ENCODE measurements around the gene FGFR3. TPM values are rescaled to one million over a fixed set of nuclear protein-coding genes. Genes with fewer than 3 reads are reported as not detected.

Gene FGFR3
- total RNA-seq, 4 donors from 2014 or later, result 1.3 to 3.5 (median 2.6) TPM

GRCh38 chr4:1751155-1751918 lies 41.8 kb upstream of the FGFR3 start:
- no peak for TF ChIP-seq CTCF (IDR thresholded peaks at IDR 0.05)
- no peak for DNase-seq (ENCODE audit: low spot score)
- ATAC-seq (ENCODE audit: low FRiP score), result no peak

- ATAC-seq (ENCODE audit: low FRiP score), result no peak
- no peak for DNase-seq (ENCODE audit: low spot score)
- TF ChIP-seq CTCF (IDR thresholded peaks at IDR 0.05), result no peak
Observed at GRCh38 chr4:1751919-1752283, 41.2 kb upstream of the FGFR3 start.

GRCh38 chr4:1752284-1753041 lies 40.6 kb upstream of the FGFR3 start:
- no peak for TF ChIP-seq CTCF (IDR thresholded peaks at IDR 0.05)
- DNase-seq (ENCODE audit: low spot score) (no peak), ATAC-seq (ENCODE audit: low FRiP score) (peak; percentile 54)

- no peak for ATAC-seq (ENCODE audit: low FRiP score)
- no peak for TF ChIP-seq CTCF (IDR thresholded peaks at IDR 0.05)
Observed at GRCh38 chr4:1753294-1753696, 39.8 kb upstream of the FGFR3 start.

GRCh38 chr4:1753697-1754311 lies 39.3 kb upstream of the FGFR3 start:
- ATAC-seq (ENCODE audit: low FRiP score) (no peak), DNase-seq (ENCODE audit: low spot score) (no peak)
- TF ChIP-seq CTCF (IDR thresholded peaks at IDR 0.05), result no peak

More at GRCh38 chr4:1753294-1753696, 39.8 kb upstream of the FGFR3 start:
- DNase-seq (ENCODE audit: low spot score), result no peak

GRCh38 chr4:1754336-1754735 lies 38.8 kb upstream of the FGFR3 start:
- no peak for TF ChIP-seq CTCF (IDR thresholded peaks at IDR 0.05)
- DNase-seq (ENCODE audit: low spot score), result no peak
- ATAC-seq (ENCODE audit: low FRiP score), result no peak
